ENCODE measurements around the gene HDAC9.

DNA sequence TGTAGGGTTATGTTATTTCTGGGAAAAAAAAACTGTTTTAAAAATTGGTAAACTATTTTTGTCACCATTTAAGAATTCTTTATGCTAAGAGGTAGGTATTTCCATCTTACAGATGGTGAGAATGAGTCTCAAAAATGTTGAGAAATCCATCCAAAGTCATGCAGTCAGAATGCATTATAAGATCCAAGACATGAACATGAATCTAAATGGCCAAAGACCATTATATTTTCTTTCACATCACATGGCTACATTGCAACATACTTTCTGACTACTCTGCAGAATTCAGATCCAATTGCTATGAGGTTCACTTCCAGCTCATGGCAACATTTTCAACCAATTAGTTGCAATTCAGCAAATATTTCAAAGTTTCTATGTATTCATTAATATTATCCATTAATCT, 440.7 kb downstream of the HDAC9 start:
- TF ChIP-seq, protein P1, sequence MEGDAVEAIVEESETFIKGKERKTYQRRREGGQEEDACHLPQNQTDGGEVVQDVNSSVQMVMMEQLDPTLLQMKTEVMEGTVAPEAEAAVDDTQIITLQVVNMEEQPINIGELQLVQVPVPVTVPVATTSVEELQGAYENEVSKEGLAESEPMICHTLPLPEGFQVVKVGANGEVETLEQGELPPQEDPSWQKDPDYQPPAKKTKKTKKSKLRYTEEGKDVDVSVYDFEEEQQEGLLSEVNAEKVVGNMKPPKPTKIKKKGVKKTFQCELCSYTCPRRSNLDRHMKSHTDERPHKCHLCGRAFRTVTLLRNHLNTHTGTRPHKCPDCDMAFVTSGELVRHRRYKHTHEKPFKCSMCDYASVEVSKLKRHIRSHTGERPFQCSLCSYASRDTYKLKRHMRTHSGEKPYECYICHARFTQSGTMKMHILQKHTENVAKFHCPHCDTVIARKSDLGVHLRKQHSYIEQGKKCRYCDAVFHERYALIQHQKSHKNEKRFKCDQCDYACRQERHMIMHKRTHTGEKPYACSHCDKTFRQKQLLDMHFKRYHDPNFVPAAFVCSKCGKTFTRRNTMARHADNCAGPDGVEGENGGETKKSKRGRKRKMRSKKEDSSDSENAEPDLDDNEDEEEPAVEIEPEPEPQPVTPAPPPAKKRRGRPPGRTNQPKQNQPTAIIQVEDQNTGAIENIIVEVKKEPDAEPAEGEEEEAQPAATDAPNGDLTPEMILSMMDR (IDR thresholded peaks at IDR 0.05 in 4 of 5, conservative IDR thresholded peaks at IDR 0.05 in 1 of 5): no peak
- TF ChIP-seq POLR2A (IDR thresholded peaks at IDR 0.05): no peak
